Fibroblast of skin of left quadriceps (primary cell): ENCODE data around the gene PTP4A1.
A peak's percentile ranks its signal among the peaks of the same experiment; 100 is the strongest.
"Not testable (repeated sequence)": the region's sequence is repeated elsewhere in the genome, so short reads cannot be mapped to it uniquely, and the experiment has no call there.

Experiments
- DNase-seq, 2 experiments: peaks; one replicate each; pipeline ENCODE4 v3.0.0-alpha.2; 2013; ENCODE audit warnings: low read depth in 2 of 2

Gene PTP4A1

DNA sequence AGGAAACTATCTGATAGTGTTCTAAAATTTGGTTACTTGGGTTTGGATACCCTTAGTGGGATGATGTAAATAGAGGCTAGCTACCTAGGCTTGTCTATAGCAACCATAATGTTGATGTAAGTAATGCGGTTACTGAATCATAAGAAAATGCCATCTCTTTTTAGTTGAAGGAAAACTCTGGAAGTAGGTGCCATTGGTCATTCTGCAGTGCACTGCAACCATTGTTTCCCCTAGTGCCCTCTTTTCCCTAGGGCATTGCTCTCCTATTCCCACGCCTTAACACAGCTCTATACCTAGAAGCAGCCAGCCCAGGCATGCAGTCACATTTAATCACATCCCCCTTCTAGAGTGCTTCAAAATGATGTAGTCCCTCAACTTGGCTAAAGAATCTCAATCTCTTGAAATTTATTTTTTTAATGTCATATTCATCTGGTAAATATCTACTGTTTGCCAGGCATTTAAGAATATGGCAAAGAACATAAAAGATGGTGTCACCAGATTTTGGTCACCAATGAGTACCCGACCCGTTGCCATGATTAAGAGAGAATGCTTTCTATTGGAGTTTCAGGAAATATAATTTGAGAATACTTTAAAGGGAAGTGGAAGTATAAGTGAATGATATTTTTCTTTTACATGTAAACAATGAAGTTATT, 10.4 kb downstream of the PTP4A1 start:
- DNase-seq: no peak

DNA sequence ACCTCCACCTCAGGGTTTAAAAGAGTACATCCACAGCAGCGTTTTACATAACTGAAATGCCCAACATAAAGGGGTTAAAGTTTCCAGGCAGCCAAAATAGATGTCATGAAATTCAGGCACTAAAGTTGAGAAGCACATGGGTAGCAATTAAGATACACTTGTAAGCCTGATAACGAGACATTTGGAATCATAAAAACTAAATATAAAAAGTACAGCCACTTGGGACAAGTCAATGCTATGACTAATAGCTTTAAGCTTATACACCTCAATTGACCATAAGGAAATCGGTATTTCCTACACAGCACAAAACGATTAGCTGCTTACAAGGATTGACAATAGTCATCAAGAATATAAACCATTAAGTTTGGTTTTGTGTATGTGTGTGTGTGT, 11.8 kb downstream of the PTP4A1 start:
- DNase-seq: no peak

DNA sequence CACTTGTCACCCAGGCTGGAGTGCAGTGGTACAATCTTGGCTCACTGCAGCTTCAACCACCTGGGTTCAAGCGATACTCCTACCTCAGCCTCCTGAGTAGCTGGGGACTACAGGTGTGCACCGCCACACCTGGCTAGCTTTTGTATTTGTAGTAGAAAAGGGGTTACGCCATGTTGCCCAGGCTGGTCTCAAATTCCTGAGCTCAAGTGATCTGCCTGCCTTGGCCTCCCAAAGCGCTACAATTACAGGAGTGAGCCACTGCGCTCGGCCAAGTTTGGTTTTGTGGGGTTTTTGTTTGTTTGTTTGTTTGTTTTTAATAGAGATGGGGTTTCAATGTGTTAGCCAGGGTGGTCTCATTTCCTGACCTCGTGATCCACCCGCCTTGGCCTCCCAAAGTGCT, 12.3 kb downstream of the PTP4A1 start:
- DNase-seq: no peak

- DNase-seq: not testable (repeated sequence)
These were observed 13.4 kb downstream of the PTP4A1 start for GRCh38 chr6:63585652-63586051.

DNA sequence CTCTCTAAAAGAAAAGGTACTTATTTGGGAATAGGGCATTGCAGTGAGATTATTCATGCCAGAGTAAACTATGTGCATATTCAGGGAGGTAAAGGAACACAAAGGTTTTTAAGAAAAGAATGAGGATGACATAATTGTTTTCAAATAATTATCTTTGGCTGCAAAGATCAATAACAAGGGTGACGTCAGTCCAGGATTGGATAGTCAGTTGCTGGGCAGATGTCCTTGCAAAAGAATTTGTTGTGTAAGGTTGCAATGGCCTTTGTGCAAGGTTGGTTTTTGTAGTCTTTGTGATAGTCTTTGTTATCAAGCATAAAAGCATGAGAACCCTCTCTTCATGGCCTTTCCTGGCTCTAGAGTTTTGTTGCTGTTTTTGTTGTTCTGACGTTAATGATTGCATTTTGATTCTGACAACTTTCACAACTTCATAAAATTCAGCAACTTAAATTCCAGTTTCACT, 17.7 kb downstream of the PTP4A1 start:
- DNase-seq: no peak

DNA sequence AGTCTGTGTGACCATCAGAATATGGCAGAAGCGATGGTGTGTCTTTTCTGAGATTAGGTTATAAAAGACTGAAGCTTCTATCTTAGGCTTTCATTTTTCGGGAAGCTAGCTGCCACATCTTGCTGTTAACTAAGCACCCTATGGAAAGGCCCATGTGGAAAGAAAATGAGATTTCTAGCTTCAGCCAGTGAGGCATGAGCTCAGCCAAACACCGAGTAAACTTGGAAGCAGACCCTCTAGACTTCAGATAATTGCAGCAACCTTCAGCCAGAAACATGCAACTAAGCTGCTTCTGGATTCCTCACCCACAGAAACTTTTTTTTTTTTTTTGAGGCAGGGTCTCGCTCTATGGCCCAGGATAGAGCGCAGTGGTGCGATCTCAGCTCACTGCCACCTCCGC, 20.6 kb downstream of the PTP4A1 start:
- no peak for DNase-seq

DNA sequence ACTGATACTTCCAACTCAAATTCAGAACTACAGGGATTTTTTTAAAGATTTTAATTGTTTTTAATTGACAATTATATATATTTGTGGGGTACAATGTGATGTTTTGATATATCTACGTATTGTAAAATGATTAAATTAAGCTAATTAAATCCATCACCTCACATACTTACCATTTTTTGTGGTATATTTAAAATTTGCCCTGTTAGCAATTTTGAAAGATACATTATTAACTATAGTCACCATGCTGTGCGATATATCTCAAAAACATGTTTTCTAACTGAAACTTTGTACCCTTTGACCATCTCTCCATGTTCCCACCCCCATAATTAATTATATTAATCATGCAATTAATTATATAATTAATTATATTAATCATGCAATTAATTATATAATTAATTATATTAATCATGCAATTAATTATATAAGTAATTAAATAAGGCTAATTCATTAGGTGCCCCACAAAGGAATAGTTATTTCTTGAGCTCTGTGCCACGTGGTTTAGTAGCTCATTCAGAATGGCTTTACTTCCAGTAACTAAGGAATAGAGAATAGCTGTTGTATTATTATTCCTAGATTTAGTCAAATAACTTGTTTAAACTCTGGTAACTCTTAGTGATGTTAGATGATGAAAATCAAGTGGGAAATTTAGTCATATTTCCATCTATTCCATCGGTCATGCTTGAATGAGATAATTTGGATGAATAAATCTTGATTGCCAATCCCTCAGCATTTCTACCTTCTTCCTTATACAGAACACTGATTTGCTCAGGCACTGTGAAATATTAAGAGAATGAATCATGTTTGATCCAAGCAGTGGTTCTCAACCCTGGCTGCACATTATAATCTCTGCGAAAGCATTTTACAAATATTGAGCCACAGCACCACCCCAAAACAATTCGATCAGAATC, 25.1 kb downstream of the PTP4A1 start:
- DNase-seq: peak in 1 of 2 experiments; percentile 2

- DNase-seq: peak; percentile 21 to 23
These were observed 26.1 kb downstream of the PTP4A1 start for GRCh38 chr6:63598049-63599036.

DNA sequence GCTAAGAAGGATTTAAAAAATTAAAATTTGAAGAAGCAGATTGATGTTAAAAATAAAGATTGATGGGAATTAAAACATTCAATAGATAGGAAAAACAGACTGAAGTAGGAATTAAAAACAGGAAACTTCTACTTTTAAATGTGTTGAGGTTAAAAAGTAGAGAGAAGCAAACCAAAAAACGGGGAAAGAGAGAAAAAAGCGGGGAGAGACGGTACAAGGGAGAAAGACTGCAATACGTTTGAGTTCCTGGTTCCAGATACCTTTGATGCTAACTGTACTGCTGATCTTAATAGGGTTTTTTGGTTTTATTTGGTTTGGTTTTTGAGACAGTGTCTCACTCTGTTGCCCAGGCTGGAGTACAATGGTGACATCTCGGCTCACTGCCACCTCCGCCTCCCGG, 27.0 kb downstream of the PTP4A1 start:
- no peak for DNase-seq

- DNase-seq: no peak
These were observed 27.9 kb downstream of the PTP4A1 start for GRCh38 chr6:63600136-63600535.

GRCh38 chr6:63609231-63609630, 37.0 kb downstream of the PTP4A1 start:
- DNase-seq: no peak

DNA sequence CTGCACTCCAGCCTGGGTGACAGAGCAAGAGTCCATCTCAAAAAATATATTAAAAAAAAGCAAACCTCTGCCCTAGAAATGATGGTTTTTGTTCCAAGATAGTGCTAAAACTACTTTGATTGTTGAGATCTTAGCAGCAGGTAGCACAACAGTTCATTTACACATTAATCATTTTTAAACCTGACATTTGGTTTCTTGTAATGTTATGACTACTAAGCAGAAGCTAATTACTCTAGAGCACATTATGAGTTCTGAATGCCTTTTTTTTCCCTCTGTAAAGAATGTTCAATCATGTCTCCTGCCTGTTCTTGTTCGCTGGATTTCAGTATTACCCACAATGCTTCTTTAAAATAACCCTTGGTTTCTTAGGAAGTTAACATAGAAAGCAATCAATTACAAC, 38.7 kb downstream of the PTP4A1 start:
- no peak for DNase-seq

GRCh38 chr6:63611560-63611959, 39.3 kb downstream of the PTP4A1 start:
- no peak for DNase-seq

- no peak for DNase-seq
These were observed 43.3 kb downstream of the PTP4A1 start for GRCh38 chr6:63615590-63615989.
